GM21381 (cell line): ENCODE results near the gene SFXN5.

Experiments
- ATAC-seq: cut with Tn5 transposase; IDR thresholded peaks from one replicate; pipeline ENCODE4 v1.9.1; 2021; ENCODE audit warnings: mild to moderate bottlenecking, moderate library complexity; ENCODE audit not compliant: unreplicated experiment

SFXN5 gene

DNA sequence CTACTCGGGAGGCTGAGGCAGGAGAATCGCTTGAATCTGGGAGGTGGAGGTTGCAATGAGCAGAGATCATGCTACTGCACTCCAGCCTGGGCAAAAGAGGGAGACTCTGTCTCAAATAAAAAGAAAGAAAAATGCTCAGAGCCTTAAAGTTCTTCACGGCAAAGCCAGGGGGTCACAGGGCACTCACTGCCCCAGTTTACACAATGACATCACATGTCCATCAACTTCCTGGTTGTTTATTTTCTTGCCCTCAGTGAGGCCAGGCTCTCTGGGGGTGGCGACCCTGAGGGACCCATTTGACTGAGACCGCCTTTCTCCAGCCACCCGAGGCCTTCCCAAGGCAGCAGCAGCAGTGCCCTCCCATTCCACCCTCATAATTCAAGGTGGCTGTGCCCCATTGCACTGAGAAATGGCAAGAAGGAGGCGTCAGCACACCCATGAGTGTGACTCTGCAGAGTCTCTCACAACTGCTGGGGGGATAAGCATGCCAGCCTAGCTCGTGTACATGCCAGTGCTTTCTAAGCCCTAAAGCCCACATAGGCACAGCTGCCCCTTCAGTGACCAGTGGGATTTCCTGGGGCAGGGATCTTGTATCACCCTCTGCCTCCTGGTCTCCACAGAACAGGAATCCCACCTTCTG is 50.0 kb downstream of the SFXN5 start:
- no peak for ATAC-seq

DNA sequence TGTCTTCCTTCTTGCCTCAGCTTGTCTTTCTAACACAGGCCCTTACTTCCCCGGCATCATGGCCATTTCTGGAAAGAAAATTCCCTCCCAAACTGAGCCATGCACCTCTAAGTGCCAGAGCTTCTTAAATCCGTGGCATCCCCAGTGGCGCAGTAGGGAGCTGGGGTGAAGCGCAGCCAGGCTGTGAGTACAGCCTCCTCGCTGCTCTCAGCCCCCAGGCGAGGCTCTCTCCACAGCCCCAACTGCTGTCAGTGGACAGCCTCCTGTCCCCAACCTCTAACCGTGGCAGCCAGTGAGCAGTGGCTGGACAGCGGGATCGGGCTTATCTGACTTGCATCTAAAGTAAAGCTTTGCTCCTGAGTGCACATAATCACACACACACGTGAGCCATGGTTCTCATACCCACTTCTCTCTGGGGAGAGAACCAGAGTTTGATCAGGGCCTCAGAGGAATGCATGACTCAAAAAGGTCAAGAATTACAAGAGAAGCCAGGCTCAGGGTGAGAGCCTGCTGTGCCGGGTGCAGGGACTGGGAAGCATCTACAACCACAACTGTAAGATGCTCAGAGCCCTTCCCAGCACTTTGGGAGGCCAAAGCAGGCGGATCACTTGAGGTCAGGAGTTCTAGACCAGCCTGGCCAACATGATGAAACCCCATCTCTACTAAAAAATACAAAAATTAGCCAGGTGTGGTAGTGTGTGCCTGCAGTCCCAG is 50.7 kb downstream of the SFXN5 start:
- no peak for ATAC-seq

DNA sequence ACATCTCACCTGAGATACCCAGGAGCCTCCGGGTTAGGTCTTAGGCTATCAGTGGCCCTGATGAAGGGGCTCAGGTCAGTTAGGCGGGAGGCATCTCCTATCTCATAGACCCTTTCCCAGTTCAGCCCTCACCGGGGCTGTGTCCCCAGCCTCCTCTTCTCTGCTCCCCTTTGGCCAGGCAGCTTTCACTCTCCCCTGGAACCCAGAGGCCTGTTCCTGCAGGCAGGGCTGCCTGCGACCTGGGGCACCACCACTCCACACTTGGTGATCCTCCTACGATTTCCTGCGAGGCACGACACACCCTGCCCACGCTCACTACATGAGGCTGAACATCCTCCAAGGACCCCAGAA is 51.2 kb downstream of the SFXN5 start:
- no peak for ATAC-seq

DNA sequence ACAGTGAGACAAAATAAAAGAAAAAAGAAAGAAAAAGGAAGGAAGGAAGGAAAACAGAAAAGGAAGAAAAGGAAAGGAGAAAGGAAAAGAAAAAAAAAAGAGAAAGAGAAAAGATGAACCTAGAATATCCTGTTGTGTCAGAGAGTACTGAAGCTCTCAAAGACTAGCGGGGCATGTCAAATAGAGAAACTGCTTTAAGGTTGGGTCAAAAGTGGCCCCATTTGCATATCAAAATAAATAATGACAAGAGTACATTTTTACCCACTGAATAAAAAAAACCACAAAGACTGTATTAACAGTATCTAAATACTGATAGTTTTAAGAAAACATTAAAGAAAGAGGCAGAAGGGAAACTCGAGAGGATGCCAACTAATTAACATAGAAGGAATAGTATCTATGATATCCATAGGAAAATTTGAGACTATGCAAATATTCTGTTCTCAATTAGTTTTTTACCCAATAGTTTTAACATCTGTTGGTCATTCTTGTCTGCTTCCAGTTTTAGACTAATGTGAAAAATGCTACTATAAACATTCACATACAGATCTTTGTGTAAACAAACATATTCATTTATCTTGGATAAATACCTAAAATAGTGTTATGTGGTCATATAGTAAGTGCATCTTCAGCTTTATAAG is 53.2 kb downstream of the SFXN5 start:
- no peak for ATAC-seq

DNA sequence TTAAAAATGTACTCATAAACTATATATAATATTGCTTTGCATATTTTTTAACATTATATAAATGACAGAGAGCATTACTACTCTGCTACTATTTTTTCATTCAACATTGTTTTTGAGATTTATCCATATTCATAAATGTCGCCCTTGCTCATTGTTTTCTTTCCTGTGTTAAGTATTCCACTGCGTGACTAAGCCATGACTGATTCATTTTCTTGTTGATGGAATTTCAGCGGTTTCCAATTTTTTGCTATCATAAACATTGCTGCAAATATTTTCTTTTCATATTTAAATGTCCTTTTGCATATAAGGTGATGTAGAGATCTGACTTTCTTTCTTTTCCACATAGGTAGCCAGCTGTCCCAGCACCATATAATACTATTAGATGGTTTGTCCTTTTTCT is 57.6 kb downstream of the SFXN5 start:
- ATAC-seq, result no peak

DNA sequence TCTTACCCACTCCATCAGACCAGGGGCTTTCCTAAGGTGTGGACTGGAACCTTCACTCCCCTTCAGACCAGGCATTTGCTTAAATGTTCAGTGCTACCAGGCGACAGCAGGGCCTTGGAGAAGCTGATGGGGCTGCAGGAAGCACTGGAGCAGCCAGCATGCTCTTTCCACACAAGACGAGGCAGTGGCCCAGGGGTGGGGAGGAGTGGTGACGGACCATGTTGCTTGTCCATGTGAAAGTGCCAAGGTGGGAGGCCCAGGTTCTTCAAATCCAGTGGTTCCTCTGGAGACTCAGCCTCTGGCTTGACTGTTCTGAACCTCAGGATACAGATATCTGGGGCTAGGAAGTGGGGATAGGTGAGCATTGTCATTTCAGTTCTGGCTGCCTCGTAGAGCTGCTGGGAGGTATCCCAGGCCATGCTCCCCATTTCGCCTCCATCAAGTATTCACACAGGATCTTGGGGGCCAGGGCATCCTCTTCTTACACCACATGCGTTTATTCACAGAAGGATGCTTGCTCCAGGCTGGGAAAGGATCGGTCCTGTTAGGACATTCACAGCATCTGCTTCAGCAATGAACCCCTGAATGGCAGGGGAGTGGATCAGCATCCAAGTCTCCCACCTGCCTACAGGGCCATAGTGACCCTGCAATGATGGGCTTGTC is 62.2 kb downstream of the SFXN5 start:
- no peak for ATAC-seq

DNA sequence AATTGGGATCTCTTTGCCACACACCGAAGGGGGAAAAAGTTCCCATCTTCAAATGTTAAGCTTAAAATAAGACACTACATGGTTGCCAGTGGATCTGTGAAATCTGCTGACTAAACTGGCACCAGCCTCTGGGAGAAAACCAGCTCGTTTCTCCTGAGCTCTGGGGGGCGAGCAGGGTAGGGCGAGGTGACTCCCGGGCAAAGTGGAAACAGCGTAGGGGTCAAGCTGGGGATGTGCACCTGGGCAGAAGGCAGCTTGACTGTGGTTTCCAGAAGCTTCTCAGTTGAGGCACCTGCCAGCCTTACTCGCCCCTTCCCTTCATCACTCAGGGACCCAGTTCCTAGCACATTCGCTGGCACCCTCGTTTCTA is 62.8 kb downstream of the SFXN5 start:
- ATAC-seq, result no peak

DNA sequence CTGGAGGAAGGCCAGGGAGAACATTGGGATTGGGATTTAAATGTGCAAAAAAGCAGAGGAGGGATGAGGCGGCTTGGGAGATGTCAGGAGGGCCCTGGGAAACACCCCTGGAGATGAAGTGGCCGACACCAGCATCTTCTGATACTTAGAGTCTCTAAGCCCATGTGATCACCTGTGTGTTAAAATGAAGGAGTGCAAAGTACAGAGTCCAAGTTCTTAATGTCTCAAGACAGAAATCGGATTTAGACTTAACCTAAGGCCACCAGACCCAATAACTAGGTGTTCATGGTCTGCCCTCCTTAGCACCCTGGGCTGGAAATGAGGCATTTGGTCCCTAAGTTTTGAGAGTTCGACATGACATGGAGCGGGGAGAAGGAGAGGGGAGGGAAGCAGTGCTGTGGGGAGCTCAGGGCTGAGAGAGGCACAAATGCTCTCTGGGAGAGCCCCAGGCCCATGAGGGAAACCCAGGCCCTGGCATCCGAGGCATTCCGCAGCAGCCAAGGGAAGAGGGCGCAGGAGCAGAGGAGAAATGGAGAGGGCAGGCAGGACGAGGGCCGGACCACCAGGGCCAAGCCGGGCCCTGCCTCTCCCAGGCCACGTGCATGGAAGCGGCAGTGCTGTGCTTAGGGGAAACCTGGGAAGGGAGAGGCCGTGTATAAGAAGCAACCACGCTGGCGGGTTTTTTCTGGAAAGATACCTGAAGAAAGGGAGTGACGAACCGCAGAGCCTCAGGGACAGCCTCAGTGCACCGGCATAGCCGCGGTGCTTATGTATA is 63.3 kb downstream of the SFXN5 start:
- ATAC-seq, result no peak

DNA sequence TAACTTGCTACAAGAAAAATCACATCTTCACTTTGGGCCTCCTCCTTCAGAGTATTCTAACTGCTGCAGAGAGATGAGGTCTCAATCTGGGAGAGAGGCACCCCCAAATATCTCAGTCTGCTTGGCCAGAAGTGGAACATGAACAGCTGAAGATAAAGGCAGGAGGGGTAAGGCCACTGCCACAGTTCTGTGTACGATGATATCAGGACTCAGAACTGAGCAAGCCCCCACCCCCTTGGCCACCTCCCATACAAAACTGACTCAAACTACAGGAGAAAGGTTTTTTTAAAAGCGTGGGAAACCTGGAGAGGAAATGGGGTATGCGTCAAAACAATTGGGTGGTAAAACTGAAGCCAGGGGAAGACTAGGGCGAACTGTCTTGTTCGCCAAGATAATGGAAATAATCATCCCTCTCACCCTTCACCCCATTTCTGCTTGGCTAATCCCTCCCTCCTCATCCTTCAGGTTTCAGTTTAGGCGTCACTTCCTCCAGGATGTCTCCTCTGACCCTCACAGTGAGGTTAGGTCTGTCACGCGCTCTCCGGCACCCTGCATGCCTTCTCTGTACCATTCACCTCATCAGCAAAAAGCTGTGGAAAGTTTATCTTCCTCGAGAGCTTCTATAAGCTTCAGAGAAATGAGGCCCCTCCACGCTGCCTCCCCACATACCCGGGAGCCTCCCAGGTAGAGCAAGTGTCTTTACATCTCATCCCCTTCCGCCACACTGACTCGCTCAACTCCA is 64.4 kb downstream of the SFXN5 start:
- ATAC-seq, result no peak

DNA sequence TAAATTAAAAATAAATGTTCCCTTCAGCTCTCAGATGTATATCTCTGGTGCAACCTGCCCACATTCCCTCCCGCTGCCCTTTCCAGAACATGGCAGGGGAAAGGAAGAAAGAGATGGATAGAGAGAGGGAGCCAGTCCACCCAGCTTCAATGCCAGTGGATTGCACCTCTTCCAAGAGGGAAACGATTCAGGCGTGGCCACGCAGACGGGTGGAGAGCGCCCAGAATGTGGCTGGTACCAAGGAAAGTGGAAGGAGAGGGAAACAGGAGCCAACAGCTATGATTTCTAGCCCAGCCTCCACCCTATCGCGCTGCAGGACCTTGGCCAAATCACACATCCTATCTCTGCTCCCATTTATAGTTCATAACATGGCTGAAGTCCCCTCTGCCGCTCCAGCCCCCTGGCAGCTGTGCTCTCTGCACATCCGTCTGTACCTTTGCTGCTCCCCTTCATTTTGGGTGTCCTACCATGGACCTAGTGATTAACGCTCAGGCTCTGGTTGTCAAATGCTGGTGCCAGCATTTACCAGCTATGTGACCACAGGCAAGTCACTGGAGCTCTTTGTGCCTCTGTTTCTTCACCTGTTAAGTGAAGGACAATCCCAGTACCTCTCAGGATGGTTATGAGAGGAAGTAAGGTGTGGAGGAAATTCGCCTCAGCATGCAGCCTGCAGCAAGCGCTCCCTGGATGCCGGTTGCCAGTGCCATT is 66.5 kb downstream of the SFXN5 start:
- no peak for ATAC-seq

DNA sequence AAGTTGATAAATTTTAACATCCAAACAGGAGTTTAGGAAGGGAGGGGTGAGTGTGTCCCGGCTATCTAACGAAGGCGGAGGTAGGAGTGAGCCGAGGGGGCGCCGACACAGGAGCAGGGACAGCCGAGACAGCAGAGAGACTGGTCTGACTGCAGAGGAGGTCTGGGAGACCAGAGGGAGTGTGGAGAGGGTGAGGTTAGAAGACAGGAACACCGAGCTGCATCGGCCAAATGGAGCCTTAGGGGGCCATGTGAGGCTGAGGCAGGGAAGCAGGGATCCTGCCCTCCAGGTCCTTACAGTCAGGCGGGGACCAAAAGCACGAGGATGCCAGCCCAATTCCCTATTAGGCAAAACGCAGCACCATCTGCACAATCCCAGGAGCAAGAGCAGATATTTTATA is 67.0 kb downstream of the SFXN5 start:
- no peak for ATAC-seq

DNA sequence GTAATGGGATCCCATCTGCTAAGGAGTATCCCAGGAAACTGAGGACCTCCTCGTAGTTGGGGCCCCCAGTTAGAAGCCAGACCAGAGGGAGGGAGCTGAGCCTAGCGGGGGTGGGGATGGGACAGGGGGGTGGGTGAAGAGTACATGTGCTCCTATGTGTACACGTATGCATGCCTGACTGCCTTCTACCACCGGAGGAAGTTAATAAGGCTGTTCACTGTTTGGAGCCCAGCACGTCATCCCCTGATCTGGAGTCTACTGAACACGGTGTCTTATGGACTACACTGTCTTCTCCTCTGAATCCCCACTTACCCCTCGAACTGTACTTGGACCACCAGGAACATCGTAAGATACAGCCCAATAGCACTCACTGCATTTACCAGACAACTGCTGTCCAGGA is 68.5 kb downstream of the SFXN5 start:
- no peak for ATAC-seq

DNA sequence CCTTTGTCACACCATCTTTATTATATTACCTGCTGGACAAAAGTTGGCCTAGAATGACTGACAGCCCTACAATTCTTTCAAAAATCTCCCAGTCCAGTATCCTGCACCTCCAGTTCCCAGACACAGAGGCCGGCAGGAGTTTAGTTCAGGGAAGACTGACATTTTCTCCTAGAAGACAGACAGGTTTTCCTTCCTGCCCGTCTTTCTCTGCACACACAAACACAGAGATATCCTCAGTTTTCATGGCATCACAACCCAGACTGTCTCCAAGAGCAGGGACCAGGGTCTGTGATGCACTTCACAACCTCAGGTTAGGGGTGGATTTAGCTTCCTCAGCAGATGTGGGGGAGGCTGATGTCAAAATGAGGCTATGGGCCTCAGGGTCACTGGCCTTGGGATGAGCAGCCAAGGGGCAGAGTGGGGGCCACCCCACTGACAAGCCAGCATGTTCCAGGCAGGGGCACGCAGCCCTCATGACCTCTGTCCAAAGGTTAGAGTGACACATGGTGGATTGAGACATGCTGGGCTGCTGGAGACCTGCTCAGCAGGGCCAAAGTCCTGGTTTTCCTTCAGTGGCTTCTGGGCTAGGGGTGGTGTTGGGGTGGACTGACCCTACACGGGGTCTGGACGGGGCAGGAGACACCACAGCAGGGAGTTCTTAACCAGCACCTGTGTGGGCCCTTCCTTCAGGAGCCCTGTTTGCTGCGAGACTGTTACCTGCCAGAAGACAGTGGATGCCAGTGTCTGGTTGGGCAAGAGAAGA is 70.5 kb downstream of the SFXN5 start:
- ATAC-seq, result no peak

DNA sequence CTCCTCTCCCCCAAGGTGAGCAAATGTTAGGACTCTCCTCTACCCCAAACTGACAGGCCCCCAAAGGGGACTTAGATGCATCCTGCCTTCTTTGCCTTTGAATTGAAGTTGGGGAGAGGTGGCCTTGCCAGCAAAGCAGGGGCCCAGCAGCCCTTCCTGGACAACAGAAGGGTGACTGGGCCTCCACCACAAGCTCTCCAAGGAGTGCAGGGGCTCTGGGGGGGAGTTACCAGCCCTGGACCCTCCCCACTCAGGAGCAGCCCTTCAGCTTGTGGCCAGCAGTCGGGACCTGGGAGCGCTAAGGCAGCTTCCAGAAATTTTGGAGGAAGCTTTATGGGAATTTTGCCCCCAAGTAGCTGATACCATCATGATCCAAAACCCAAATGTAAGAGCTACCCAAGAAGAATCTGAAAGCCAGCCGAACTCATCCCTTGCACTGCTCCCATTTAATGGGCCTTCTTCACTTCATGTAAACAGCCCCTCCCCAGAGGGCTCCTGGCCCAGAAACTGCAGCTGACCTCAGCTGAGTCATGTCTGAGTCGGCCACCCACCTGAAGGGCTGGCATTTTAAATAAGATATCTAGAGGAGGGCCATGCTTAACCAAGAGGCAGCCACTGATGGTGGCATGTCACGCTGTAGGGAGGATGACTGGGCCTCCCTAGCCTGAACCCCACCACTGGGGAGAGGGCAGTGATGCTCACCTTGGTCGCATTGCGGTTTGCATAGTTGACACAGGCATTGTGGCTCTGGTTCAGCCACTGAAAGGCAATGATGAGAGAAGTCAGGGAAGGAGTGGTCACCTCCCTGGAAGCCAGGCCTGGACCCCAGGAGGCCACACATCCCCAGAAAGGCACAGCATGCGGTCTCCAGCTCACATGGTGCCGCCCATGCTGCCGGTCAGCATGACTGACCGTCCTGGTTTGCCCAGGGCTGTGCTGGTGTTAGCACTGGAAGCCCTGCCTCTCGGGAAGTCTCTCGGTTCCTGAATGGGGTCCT is 71.5 kb downstream of the SFXN5 start:
- ATAC-seq, result no peak

DNA sequence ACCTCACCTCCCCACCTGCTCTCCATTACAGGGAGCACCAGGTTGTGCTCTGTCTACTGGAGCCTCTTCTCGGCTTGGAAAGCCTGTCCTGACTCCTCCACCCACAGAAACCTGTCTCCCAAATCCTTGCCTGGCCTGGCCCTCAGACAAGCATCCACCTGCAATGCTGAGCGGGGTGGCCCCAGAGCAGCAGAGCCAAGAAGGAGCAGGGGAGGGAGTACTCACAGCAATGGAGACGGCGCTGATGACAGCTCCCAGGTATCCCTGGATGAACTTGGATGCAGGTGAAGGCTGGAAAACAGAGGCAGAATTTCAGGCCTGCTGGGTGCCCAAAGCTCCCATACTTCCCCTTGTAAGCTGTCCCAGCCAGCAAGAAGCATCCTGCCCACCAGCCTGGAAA is 72.8 kb downstream of the SFXN5 start:
- ATAC-seq, result no peak

DNA sequence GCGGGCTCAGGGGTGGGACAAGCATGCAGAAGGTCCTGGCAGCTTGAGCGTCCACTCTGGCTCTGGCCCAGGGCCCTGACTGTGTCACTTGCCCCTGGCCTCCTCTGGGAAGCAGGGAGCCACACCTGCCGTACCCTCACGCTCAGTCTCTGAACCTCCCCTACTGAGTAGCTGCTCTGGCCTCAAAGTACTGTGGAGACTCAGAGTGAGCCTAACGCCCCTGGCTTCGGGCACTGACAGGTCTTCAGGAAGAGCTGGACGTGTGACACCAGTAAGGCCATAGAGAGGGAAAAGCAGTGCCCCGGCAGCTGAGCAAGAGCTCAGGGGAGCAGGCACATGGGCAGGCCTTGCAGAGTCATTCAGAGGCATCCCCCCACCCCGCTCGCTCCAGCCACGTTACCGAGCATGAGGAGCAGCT is 73.3 kb downstream of the SFXN5 start:
- ATAC-seq, result no peak

DNA sequence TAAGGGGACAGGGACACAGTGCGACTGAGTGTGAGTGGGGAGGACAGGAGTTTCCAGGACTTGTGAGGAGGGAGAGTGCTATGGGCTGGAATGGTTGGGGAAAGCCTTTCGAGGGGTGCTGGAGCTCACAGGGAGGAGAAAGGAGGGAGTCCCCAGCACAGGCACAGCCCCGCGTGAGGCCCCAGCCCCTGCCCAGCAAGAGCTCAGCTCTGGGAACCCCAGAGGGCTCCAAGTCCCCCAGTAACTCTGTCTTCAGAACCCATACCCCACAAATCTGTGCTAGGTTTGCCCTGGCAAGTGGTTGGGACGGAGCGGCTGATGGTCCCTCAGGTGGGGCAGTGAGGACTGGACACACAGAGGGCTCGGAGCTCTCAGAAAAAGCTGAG is 75.4 kb downstream of the SFXN5 start:
- ATAC-seq, result no peak
